Measurements from ENCODE around the gene COL2A1. TPM values are rescaled to one million over a fixed set of nuclear protein-coding genes. Genes with fewer than 3 reads are reported as not detected.

The COL2A1 gene
- total RNA-seq, 1 donor from 2014 or later, result 86.4 TPM

DNA sequence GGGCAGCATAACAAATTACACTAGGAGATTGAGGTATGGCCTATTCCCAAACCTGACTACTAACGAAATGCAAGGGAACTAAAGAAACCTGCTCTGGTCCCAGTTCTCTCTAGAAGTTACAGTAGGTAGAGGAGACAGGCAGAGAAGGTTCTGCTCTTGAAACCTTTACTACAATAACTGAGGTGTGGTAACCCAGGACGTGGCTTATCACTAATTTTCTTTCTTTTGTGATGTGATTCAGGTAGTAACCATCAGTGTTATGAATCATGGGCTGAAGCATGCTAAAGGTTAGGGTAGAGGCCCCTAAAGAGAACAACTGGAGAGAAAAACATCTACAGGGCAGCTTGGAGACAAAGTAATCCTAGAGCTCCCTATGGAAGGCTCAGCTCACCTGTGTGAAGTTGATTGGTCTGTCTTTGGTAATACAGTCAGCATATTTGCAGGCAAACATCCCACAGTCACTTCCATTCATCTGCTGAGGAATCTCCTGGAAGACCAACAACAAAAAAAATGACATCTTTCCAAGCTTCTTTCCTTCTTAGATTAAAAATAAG lies 41.8 kb upstream of the COL2A1 start:
- H3K4me3 Mint-ChIP-seq, result no peak overlapping the region
- no peak for DNase-seq (ENCODE audit: low spot score in 2 of 2, unreplicated experiment in 2 of 2)
- no peaks in the 10 kb centered on the region for H3K27me3 Mint-ChIP-seq (ENCODE audit: low read depth)
- TF ChIP-seq, protein P1, sequence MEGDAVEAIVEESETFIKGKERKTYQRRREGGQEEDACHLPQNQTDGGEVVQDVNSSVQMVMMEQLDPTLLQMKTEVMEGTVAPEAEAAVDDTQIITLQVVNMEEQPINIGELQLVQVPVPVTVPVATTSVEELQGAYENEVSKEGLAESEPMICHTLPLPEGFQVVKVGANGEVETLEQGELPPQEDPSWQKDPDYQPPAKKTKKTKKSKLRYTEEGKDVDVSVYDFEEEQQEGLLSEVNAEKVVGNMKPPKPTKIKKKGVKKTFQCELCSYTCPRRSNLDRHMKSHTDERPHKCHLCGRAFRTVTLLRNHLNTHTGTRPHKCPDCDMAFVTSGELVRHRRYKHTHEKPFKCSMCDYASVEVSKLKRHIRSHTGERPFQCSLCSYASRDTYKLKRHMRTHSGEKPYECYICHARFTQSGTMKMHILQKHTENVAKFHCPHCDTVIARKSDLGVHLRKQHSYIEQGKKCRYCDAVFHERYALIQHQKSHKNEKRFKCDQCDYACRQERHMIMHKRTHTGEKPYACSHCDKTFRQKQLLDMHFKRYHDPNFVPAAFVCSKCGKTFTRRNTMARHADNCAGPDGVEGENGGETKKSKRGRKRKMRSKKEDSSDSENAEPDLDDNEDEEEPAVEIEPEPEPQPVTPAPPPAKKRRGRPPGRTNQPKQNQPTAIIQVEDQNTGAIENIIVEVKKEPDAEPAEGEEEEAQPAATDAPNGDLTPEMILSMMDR (IDR thresholded peaks at IDR 0.05; ENCODE audit: unreplicated experiment), result no peak
- H3K4me1 Mint-ChIP-seq, result no peaks in the 10 kb centered on the region
- H3K36me3 Mint-ChIP-seq, result peaks cover 22% of the 10 kb centered on the region
- H3K9me3 Mint-ChIP-seq, result no peaks in the 10 kb centered on the region
- H3K27ac Mint-ChIP-seq, result no peak overlapping the region

DNA sequence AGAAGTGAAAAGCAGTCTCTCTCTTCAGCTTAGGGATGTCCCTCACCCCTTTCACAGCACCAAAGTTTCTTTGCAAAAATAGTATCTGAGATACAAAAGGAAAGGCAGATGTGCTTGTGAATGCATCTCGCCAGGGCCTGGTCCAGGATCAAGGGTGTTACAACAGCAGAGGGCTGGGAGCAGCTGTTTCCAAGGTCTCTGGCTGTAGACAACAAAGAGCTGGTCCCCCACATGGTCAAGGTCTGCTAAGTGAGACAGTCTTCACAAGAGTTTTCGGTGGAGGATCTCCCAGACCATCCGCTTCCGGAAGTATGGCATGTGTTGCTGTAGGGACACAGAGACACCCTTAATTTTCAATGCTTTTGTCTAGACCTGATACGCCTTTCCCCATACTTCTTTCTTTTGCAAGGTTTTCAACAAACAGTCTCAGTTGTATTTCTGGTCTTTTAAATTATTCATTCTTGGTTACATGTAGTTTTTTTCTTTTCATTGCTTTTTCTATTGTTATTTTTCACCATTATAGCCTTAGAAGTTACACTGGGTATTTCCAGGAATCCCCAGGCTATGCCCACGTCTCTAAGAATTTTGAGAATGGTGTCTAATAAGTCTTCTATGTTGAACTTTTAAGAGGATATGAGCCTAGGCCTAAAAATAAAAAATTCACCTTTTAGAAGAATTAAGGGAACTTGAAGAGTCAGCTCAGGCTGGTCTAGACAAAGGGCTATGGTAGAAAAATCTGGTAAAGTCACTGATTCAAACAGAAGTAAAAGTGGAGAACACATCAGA lies 41.0 kb upstream of the COL2A1 start:
- Mint-ChIP-seq H3K27ac (no peak overlapping the region), H3K4me1 (no peaks in the 10 kb centered on the region), H3K4me3 (no peak overlapping the region), H3K27me3 (ENCODE audit: low read depth) (no peaks in the 10 kb centered on the region), H3K9me3 (no peaks in the 10 kb centered on the region), H3K36me3 (peaks cover 22% of the 10 kb centered on the region)
- no peak for DNase-seq (ENCODE audit: low spot score in 2 of 2, unreplicated experiment in 2 of 2)
- TF ChIP-seq, protein P1 (IDR thresholded peaks at IDR 0.05; ENCODE audit: unreplicated experiment), result no peak

DNA sequence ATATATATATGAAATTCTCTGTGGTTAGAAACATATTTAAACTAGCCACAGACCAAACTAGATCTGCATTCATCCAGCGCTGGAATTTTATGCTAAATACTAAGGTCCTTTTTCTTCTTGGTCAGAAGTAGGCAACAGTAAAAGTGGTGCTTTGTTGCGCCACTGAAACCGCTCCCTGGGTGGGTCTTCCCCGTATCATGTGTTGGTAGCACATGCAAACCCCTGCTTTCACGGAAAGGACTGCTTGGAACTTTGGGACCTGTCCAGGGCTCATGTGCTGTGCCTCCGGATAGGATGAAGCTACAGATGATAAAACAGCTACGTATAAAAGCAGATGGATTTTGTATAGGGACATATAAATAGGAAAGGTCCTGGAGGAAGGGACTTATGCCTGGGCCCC lies 40.1 kb upstream of the COL2A1 start:
- peaks cover 22% of the 10 kb centered on the region for H3K36me3 Mint-ChIP-seq
- H3K9me3 Mint-ChIP-seq, result no peaks in the 10 kb centered on the region
- DNase-seq (ENCODE audit: low spot score in 2 of 2, unreplicated experiment in 2 of 2), result no peak
- no peak overlapping the region for H3K4me3 Mint-ChIP-seq
- TF ChIP-seq, protein P1 (IDR thresholded peaks at IDR 0.05; ENCODE audit: unreplicated experiment), result no peak
- no peaks in the 10 kb centered on the region for H3K4me1 Mint-ChIP-seq
- no peak overlapping the region for H3K27ac Mint-ChIP-seq
- H3K27me3 Mint-ChIP-seq (ENCODE audit: low read depth), result no peaks in the 10 kb centered on the region

DNA sequence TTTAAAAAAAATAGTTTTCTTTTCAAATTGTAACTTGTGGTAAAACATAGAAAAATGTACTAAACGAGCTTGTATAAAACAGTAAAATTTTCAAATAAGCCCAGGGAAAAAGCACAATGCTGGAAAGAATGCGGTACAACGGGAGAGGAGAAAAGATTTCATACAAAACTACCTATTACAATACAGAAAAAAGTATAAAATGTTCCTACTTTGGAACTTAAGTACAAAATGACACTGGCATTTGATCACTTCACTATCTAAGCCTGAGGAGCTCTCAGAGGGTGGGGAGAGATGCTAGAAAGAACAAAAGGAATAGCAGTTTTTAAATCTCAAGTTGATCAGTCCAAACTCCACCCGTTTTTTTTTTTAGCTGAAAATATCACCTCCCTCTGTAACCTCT lies 39.5 kb upstream of the COL2A1 start:
- TF ChIP-seq, protein P1 (IDR thresholded peaks at IDR 0.05; ENCODE audit: unreplicated experiment), result no peak
- Mint-ChIP-seq H3K36me3 (peaks cover 22% of the 10 kb centered on the region), H3K27ac (no peak overlapping the region), H3K4me1 (no peaks in the 10 kb centered on the region), H3K4me3 (no peak overlapping the region), H3K9me3 (no peaks in the 10 kb centered on the region), H3K27me3 (ENCODE audit: low read depth) (no peaks in the 10 kb centered on the region)
- no peak for DNase-seq (ENCODE audit: low spot score in 2 of 2, unreplicated experiment in 2 of 2)

DNA sequence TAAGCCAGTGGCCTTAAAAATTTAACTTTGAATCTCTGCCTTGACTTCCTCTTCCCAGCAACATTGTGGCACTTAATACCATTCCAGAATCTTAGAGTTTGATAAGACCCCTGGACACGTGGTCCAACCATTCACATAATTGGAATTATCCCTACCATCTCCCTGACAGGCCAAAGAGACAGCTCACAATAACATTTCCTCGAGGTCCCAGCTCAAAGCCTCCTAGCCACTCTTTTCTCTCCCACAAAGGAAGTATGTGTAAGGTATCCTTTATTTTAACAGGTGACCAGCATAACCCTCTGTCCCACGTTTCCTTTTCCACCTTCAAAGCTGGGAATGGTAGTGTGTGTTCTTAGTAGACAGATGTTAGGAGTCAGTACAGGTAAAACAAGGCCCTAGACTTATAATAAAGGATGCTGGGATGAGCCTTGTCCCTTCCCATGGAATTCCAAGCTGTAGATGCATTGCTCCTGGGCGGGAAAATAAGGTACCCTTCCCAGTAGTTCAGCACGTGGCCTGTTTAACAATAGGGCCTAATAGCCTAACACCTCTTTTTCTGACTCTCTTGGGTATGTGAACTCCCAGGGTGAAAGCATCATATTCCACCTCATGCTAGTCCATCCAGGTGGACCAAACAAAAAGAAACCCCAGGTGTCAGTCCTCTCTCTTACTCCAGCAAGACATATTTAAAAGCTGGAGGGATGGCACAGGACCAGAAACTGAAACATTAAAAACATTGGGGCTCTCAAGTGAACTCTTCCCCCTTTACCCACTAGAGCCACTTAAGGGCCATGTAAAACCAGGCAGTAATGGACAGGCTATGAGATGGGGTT lies 37.5 kb upstream of the COL2A1 start:
- H3K36me3 Mint-ChIP-seq, result peaks cover 13% of the 10 kb centered on the region
- no peak for DNase-seq (ENCODE audit: low spot score in 2 of 2, unreplicated experiment in 2 of 2)
- no peaks in the 10 kb centered on the region for H3K9me3 Mint-ChIP-seq
- no peak overlapping the region for H3K27ac Mint-ChIP-seq
- no peaks in the 10 kb centered on the region for H3K27me3 Mint-ChIP-seq (ENCODE audit: low read depth)
- H3K4me3 Mint-ChIP-seq, result no peak overlapping the region
- TF ChIP-seq, protein P1 (IDR thresholded peaks at IDR 0.05; ENCODE audit: unreplicated experiment), result no peak
- peaks cover 14% of the 10 kb centered on the region for H3K4me1 Mint-ChIP-seq
